ENCODE results near the gene TSC22D3.
"Not testable (repeated sequence)": the region's sequence is repeated elsewhere in the genome, so short reads cannot be mapped to it uniquely, and the experiment has no call there.

The TSC22D3 gene

GRCh38 chrX:107775734-107776511, at the start of gene TSC22D3:
TSS of gene TSC22D3 (minus strand) at chrX:107775787. CDS start at chrX:107775419, 368 bp downstream.
- DNase-seq (ENCODE audit: low read depth in 2 of 2) = no peak

DNA sequence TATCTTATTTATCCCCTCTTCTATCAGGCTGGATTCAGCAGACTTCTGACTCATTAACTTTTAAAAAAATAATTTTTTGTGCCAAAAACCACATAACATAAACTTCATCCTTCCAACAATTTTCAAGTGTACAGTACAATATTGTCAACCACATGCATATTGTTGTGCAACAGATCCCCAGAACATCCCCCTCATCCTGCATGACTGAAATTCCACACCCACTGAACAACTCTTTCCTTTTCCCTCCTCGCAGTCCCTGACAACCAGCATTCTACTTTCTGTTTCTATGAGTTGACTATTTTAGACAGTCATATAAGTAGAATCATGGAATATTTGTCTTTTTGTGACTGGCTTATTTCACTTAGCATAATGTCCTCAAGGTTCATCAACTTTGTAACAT, 47.9 kb upstream of the TSC22D3 start:
- peak; percentile 38 to 57 for DNase-seq (ENCODE audit: low read depth in 2 of 2)

DNA sequence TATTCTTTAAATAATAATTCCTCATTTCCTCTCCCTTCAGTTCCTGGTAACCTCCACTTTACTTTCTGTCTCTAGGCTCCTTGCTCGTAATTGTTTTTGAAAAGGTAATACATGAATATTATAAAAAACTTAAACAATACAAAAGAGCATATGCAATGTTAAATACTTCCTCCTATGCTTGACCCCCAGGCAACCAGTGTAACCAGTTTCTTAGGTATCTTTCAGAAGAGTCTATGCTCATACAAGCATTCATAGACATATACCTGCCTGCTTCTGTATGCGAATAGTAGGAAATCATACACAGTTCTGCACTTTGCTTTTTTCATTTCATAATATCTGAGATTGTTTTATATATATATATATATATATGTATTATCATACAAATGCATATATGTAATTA, 47.5 kb upstream of the TSC22D3 start:
- no peak for DNase-seq (ENCODE audit: low read depth in 2 of 2)

DNA sequence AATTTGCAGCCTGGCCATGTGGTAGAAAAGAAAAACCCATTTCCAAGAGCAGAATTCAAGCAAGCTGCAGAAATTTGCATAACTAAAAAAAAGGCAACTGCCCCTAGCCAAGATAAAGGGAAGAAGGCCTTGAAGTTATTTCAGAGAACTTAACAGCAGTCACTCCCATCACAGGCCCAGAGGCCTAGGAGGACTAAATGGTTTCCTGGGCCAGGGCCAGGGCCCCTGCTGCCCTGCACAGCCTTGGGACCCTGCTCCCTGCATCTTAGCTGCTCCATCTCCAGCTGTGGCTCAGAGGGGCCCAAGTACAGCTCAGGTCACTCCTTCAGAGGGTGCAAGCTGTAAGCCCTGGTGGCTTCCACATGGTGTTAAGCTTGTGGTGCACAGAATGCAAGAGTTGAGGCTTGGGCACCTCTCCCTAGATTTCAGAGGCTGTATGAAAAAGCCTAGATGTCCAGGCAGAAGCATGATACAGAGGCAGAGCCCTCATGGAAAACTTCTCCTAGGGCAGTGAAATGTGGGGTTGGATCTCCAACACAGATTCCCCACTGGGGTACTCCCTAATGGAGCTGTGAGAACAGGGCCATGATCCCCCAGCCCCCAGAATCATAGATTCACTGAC, 43.4 kb upstream of the TSC22D3 start:
- no peak for DNase-seq (ENCODE audit: low read depth in 2 of 2)

- not testable (repeated sequence) for DNase-seq (ENCODE audit: low read depth in 2 of 2)
Observed at GRCh38 chrX:107810053-107810452, 34.5 kb upstream of the TSC22D3 start.

DNA sequence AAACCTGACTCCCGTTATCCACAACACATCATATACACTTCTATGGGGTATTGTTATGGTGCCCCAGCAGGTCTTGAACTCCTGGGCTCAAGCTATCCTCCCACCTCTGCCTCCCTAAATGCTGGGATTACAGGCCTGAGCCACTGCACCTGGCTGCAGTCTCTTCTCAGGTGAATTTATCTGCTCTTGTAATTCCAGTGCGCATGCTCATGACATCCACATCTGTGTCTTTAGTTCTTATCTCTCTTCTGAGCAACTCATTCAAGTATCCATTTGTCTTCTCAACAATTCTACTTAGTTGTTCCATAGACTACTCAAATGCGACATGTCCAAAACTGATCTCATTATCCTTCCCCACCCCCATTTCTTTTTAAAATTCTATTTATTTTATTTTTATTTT, 29.6 kb upstream of the TSC22D3 start:
- no peak for DNase-seq (ENCODE audit: low read depth in 2 of 2)

GRCh38 chrX:107804427-107804826, 28.8 kb upstream of the TSC22D3 start:
- DNase-seq (ENCODE audit: low read depth in 2 of 2) = no peak

- DNase-seq (ENCODE audit: low read depth in 2 of 2) = no peak
Observed at GRCh38 chrX:107787827-107788226, 12.2 kb upstream of the TSC22D3 start.

GRCh38 chrX:107780525-107780924, 4.9 kb upstream of the TSC22D3 start:
- DNase-seq (ENCODE audit: low read depth in 2 of 2) = no peak

GRCh38 chrX:107777536-107777832, 1.9 kb upstream of the TSC22D3 start, which contains the start of gene NCBP2L:
TSS of gene NCBP2L (plus strand) at chrX:107777733. CDS start at chrX:107794221, 16,488 bp downstream.
- no peak for DNase-seq (ENCODE audit: low read depth in 2 of 2)

DNA sequence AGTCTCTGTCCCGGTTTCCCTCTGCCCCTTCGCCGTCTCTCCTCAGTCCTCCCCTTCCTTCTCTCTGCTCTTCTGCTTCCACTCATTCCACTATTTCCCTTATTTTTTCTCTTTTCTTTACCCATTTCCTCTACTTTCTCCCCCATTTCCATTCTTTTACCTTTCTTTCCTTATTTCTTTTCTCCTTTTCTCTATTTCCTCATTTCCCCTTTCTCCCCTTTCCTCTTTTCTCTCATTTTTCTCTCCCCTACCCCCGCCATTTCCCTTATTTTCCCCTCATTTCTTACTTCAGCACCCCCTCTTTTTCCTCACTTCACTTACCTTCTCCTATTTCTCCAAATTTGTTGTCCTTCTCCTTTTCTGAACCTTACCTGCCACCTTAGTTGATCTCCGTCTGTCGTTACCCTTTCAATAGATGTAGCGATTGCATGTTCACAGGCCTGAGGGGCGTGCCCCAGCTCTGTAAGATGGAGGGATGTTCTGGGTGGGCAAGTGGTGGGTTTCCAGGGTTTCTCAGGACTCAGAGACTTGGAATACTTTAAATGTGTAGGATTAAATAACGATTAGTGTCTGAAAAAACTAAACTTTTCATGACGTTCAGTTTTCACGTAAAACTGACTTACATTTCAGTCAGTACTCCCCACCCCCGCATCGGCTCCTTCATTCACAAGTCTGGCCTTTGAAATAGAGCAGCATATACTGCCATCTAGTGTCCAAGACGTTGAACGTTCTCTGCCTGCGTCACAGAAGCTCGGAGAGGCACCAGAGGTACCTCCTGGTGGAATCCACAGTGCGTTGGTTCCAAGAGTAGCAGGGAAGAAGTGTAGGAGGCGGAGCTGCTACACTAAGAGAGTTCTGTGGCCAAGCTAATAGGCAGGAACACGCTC, 1.3 kb upstream of the TSC22D3 start:
- peak; percentile 64 to 66 for DNase-seq (ENCODE audit: low read depth in 2 of 2)

- DNase-seq (ENCODE audit: low read depth in 2 of 2) = no peak
Observed at GRCh38 chrX:107775000-107775733, 420 bp downstream of the TSC22D3 start.

DNA sequence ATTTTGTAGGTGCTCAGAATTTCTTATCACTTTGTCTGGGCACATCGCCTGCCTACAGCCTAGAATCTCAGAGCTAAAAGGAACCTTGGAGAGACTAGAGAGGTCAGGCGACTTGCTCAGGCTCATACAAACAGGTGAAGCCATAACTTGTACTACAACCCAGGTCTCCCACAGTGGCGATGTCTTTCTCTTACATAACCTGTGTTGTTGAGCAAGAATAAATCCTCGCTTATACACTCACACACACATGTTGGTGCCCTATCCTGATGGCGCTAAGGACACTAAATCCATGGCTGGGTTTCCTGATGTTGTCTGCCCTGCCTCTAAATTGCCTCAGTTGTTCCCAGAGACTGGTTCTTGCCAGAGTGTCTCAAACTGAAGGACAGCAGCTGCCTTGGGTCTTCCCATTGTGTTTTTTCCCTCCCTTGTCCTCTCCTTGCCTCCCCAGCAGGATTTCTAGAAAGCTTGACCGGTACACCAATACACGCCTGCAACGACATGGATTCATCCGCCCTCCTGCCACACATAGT, 1.6 kb downstream of the TSC22D3 start:
- no peak for DNase-seq (ENCODE audit: low read depth in 2 of 2)

DNA sequence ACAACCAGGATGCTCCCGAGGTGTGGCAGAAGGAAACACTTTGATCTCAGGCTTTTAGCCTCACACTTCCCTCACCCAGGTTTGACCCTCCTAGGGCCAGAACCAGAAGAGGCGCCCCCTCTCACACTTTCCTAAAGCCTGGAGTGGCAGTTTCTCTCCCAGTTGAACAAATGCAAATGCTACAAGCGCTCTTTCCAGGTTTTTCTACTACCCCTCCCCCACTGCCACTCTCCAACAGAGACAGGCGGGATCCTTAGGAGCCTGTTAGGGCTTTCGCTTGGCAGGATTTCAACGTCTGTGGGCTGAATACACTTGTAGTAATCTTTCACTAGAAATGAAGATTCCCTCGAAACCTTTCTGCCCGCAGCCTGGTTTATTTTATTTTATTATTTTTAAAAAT, 2.4 kb downstream of the TSC22D3 start:
- DNase-seq (ENCODE audit: low read depth in 2 of 2) = no peak

GRCh38 chrX:107769581-107770317, 5.8 kb downstream of the TSC22D3 start:
- no peak for DNase-seq (ENCODE audit: low read depth in 2 of 2)

DNA sequence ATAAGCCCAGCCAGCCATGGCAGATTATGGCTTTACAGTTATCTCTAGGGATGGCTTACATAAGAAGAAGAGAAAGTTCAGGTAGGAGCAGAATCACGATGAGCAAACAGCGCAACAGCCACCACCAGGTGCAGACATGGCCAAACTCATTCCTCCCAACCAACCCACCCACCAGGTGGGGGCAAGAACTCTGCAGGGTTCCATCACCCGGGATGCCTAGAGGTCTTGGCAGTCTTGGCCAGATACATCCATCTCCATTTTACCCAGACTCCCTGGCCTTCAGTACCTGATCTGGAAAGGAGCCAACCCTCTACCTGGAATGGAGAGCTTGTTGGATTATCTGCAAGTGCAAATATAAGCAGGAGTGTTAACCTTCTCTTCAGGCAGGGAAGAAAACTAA, 7.5 kb downstream of the TSC22D3 start:
- DNase-seq (ENCODE audit: low read depth in 2 of 2) = no peak

DNA sequence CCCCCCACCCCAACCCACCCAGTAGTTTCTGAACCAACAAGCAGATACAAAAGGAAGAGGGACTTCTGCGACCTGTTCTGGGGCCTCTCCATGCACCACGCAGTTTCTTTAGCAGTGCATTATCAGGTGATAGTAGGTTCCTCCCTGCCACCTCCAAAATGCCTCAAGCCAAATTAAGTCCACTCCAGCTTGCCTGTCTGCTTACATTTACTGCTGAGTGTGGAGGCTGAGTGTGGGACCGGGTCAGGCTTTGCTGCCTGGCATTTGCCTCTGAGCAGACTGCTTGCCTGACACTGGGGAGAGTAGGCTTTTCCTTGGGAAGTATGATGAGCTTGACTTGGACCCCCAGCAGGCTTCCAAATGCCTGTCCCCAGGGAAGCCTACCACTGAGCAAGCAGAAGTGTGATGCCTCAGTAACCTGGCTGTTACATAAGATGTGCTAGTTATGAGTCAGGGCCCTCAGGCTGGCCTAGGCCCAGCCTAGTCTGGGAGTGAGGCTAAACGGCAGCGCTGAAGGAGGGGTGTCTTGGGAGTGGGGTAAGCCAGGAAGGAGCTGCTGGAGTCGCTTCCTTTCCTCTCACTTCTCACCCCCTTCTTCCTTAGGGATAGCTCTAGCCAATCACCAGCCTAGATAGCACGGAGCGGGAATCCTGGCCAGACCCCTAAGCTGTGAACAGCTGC, 9.0 kb downstream of the TSC22D3 start:
- no peak for DNase-seq (ENCODE audit: low read depth in 2 of 2)

- DNase-seq (ENCODE audit: low read depth in 2 of 2) = no peak
Observed at GRCh38 chrX:107764845-107765608, 10.6 kb downstream of the TSC22D3 start.

DNA sequence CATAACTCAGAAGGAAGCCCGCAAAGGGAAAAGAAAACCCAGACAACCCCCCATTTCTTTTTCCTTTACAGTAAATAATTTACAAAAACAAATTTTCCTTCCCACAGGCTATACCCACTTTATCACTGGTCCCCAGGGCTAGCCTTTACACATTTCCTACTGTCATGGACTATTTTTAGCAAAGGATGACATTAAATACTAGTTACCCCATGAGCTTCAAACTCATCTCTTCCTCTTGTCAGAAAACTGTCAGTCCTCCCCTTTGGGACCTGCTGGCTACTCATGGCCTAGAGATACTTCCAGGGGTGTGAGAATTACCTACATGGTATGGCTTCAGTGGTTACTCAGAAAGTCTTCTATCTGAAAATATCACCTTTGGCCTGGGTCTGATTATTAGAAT, 11.9 kb downstream of the TSC22D3 start:
- no peak for DNase-seq (ENCODE audit: low read depth in 2 of 2)

All from fibroblast of skin of left quadriceps (primary cell).